Fibroblast of peridontal ligament (primary cell): ENCODE results near the gene SNAPC5.
"Not testable (repeated sequence)": the region's sequence is repeated elsewhere in the genome, so short reads cannot be mapped to it uniquely, and the experiment has no call there.

Source experiments
- DNase-seq: peaks from one replicate; pipeline ENCODE4 v3.0.0-alpha.2; 2010; ENCODE audit errors: extremely low read depth

The SNAPC5 gene

DNA sequence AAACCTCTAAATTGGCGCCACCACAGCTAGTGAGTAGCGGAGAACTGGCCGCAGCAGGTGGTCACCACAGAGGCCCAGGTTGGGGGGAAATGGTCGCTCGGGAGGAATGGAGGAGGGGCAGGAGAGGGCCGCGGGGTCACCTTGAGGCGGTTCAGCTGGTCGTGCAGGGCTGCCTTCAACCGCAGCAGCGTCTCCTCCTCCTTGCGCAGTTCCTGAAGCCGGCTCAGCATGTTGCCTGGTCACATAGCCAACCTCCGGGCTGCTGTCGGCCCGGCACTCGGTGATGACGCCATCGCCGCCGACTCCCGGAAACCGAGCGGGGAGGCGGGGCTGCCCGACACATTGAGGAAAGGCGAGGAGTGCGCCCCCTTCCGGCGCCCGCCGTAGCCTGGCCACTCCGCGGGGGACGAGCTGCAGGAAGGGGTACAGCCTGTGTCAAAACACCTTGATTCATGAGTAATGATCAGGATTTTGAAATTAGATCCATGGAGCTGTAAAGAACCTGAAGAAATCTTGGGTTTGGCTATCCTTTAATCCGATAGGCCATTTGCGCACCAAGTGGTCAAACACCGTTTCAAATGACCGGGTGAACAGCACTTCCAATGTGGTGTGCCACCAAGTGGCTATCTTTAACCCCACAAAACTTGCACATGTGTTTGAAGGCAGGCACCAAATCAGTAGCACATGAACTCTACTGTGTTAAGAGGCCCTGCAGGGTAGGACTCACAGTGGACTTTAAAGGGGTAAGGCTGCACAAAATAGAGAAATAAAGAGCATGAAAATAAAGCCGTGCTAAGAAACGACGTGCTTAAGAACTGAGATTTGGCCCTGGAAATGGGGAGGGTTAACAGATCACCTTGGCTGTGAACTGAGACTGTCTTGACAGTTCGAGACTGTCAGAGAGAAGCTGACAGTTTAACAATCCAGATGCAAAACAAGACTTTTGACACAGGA is at the start of gene SNAPC5:
TSS of gene SNAPC5 (minus strand) at position 261 of the 954 bp plus-strand sequence. CDS start at position 230, 31 bp downstream.
- peak; percentile 89 for DNase-seq

DNA sequence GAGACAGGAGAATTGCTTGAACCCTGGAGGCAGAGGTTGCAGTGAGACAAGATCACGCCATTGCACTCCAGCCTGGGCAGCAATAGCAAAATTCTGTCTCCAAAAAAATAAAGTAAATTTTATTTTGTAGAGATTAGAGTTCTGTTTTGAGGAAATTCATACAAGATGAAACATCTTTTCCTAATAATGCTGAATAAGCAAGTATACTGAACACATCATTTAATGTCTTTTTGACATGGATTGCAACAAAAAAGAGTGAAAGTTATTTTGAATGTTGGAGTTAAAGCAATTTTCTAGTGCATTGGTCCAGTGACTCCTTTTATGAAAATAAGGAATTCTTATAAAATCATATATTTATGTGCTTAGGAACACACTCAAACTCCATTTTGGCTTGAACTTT is 47.7 kb upstream of the SNAPC5 start:
- DNase-seq = no peak

DNA sequence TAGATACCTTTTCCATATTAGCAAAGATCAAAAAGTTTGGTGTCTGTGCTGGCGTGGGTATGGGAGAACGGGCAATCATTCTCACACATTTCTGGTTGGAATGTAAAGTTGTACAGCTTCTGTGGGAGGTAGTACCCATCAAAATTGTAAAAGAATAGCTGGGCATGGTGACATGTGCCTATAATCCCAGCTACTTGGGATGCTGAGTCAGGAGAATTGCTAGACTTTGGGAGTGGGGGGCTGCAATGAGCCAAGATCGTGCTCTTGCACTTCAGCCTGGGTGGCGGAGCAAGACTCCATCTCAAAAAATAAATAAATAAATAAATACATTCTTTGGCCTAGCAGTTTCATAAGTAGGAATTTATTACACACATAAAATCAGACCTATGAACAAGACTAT is 45.3 kb upstream of the SNAPC5 start:
- no peak for DNase-seq

DNA sequence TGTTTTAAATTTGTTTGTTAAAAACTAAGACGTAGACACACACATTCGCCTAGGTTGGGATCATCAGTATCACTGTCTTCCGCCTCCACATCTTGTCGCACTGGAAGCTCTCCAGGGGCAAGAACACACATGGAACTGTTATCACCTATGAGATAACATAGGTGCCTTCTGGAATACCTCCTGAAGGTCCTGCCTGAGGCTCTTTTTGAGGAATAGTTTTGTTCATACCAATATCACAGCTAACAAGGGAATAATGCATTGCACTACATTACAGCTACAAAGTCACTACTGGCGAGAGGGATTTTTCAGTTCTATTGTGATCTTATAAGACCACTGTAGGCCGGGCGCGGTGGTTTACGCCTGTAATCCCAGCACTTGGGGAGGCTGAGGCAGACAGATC is 37.5 kb upstream of the SNAPC5 start:
- DNase-seq = no peak

DNA sequence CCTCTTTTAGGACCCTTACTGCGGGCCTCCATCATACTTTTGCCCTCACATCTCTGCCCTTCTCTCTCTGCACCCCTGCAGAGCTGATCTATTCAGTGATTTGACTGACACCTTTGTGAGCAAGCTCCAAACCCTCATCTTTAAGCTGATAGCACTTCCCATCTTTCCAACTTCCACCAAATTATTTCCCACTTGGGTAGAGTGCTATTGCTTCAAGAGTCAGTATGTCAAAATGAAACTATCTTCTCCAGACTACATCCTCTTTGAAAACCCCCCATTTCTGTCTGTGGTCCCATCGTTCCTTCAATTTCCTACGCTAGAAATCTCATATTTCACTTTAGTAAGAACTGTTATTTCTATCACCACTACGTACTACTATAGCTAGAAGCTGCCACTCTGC is 27.3 kb upstream of the SNAPC5 start:
- no peak for DNase-seq

GRCh38 chr15:66523926-66524325 is 26.4 kb upstream of the SNAPC5 start:
- DNase-seq = no peak

- DNase-seq = no peak
These were observed 18.4 kb upstream of the SNAPC5 start for GRCh38 chr15:66515901-66516322.

- no peak for DNase-seq
These were observed 17.0 kb upstream of the SNAPC5 start for GRCh38 chr15:66514586-66514985.

GRCh38 chr15:66508293-66508883 is 10.8 kb upstream of the SNAPC5 start:
- no peak for DNase-seq

GRCh38 chr15:66505818-66506217 is 8.3 kb upstream of the SNAPC5 start:
- no peak for DNase-seq

DNA sequence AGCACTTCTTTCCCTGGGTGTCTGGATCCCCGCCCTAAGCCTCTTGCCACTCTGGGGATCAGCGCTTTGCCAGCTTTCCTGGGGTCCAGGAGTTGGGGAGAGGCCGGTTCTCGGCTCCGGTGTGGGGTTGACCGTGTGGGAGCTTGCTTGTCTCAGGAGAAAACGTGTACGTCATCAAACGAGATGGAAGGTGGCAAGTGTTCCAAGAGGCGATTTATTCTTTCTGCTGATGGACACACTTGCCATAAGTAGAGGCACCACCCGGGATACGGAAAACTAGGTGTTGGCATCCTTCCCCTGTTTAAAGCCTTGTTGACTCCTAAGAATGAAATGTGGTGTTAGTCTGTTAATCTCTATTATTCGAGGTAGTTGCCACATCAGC is 7.9 kb upstream of the SNAPC5 start:
- DNase-seq = no peak

DNA sequence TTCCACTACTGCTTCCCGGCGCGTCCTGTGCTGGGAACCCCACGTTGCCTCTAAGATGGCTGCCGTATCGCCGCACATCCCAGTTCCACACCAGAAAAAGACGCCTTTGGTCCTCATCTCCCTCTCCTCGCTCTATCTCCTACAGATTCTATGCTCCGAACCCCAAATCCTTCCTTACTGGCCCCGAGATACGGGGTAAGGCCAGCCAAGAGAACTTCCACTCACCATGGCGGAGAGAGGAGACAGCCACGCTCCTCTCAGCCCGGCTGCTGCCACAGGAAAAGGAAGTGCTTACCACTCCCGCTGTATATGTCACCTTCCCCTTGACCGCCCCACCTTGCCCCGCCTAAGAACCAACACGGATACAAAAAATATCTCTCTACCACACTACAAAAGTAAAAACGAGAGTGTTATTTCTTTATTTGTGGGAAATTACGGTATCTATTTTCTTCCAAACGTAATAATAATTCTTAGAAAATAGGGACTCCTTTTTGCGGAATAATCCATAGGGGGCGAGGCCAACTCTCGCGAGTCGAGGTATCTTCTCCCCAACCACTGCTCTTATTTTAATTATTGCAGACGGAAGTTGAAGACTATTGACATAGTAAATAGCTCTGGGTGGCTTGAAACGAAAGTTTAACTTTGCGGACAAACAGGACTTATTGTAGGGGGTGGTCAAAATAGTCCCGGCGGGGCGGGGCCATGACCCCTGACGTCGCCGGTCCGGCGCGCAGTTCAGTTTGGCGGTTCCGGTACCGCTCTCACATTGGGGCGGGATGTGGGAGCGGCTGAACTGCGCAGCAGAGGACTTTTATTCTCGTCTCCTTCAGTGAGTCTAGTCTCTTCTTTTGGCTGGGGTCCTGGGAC is 7.2 kb upstream of the SNAPC5 start, which contains the start of the genes RPL4 and ZWILCH:
TSS of gene RPL4 (minus strand) at position 293 of the 867 bp plus-strand sequence. CDS start at position 228, 65 bp downstream.
TSS of gene ZWILCH (plus strand) at position 764 of the 867 bp plus-strand sequence. CDS start at position 777, 13 bp downstream.
- DNase-seq = peak; percentile 94

- no peak for DNase-seq
These were observed 6.4 kb upstream of the SNAPC5 start for GRCh38 chr15:66503780-66504562.

GRCh38 chr15:66503041-66503648 is 5.6 kb upstream of the SNAPC5 start:
- not testable (repeated sequence) for DNase-seq

DNA sequence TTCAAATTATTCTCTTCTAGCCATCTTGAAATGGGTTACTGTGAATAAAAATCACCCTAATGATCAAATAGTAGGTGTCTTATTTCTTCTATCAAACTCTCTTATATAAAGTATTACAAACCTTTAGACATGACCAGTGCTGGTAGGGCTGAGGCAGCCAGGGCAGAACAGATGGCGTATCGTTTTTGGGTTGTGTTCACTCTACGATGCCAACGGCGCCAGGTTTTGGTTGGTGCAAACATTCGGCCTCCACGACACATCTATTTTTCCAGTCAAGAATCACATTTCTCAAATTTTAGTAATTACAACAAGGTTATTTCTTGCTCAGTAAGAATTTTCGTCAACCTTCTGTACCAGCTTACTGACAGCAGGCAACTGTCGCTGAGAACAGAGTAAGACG is 4.9 kb upstream of the SNAPC5 start:
- DNase-seq = no peak

- not testable (repeated sequence) for DNase-seq
These were observed 2.8 kb upstream of the SNAPC5 start for GRCh38 chr15:66500346-66500745.

DNA sequence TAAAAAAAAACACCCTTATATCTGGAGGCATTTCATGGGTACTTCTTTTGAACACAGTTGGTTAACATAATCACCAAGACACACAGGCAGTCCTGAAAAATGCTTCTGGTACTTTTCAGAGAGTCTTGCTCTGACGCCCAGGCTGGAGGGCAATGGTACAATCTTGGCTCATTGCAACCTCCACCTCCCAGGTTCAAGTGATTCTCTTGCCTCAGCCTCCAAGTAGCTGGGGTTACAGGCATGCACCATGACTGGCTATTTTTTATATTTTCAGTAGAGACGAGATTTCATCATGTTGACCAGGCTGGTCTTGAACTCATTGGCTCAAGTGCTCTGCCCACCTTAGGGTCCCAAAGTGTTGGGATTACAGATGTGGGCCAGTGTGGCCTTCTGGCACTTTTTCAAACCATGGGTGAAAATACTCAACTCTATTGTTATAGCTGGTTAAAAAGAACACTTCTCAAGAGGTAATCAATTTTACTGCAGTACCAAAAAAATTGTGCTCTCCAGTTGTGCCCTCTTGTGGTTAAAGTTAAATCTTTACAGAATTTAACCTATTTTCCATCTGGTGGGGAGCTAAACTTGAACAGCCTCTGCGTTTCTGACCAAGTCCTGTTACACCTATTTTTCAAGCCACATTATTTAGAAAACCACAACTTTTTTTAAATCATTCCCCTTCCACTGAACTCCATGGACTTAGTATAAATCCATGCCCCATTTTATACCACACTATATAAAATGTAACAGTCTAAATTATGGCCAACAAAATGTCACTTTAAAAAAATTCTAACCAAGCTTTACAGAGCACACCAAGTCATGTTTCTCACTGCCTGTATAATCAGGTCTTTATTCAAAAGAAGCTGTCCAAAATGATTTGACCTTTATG is 1.2 kb upstream of the SNAPC5 start:
- peak; percentile 76 for DNase-seq

GRCh38 chr15:66496951-66497501 is 536 bp downstream of the SNAPC5 start:
- no peak for DNase-seq

DNA sequence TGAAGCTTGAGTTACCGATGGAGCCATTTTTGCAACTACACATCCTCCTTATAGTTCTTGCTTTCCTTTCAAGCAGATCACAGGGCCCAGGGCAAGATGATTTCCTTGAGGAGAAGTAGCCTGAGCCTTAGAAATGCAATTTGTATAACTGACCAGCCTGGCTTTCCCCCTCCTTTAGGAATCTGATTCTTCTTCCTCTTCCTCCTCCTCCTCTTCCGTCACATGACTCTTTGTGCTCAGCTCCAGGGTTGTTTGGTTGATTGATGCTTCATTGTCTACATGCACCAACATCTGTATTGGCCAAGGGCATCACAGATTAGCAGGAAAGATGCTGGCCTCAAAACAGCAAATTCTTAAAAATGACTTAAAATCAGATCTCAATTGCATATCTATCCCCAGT is 3.3 kb downstream of the SNAPC5 start:
- no peak for DNase-seq
